PC-9 (cell line): ENCODE data around the gene CLEC18B.
"Not testable (repeated sequence)": the region's sequence is repeated elsewhere in the genome, so short reads cannot be mapped to it uniquely, and the experiment has no call there.

ENCODE experiments used
- EZH2 ChIP-seq: fragments of 200-600 bp; sonication (generic); IDR thresholded peaks from 2 replicates; pipeline ENCODE4 v1.8.0; 2017; ENCODE audit warnings: antibody characterized with exemption, low read depth
- TF ChIP-seq, protein P1 (sequence below): fragments of 200-600 bp; sonication (generic); conservative IDR thresholded peaks from 2 replicates; pipeline ENCODE4 v1.6.1; 2017; ENCODE audit warnings: mixed run types, antibody characterized with exemption, mild to moderate bottlenecking, moderate library complexity

DNA sequence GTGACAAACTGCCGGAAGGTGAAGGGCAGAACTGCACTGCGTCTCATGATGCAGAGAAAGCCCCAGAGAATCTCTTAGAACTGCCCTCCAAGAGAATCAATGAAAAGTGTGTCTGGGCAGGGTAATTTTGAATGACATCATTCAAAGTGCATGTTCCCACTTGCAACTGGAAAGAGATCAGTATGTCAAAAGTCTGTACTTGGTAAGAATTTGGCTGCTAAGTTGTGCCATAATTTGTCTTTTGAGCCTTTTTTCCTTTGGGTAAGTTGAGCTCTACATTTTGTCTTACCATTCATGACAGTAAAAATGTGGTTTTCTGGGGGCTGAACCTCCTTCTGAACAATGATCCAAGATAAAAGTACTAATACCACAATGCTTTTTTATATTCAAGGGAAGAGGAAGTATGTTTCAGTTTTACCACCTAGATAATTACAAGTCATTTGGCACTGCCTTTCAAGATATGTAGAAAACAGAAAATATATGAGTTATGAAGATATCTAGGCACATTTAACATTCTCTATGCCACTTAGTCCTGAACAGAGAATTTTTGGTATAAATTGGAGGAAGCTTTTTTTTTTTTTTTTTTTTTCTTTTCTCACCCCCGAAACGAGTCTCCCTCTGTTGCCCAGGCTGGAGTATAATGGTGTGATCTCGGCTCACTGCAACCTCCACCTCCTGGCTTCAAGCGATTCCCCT is 38.8 kb downstream of the CLEC18B start:
- TF ChIP-seq, protein P1, sequence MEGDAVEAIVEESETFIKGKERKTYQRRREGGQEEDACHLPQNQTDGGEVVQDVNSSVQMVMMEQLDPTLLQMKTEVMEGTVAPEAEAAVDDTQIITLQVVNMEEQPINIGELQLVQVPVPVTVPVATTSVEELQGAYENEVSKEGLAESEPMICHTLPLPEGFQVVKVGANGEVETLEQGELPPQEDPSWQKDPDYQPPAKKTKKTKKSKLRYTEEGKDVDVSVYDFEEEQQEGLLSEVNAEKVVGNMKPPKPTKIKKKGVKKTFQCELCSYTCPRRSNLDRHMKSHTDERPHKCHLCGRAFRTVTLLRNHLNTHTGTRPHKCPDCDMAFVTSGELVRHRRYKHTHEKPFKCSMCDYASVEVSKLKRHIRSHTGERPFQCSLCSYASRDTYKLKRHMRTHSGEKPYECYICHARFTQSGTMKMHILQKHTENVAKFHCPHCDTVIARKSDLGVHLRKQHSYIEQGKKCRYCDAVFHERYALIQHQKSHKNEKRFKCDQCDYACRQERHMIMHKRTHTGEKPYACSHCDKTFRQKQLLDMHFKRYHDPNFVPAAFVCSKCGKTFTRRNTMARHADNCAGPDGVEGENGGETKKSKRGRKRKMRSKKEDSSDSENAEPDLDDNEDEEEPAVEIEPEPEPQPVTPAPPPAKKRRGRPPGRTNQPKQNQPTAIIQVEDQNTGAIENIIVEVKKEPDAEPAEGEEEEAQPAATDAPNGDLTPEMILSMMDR, result not testable (repeated sequence)
- not testable (repeated sequence) for TF ChIP-seq EZH2
